GM06990 (cell line): Measurements from ENCODE around the gene C22orf15.

ENCODE experiments used
- DNase-seq: peaks from one replicate; pipeline ENCODE4 v3.0.0-alpha.2; 2011; ENCODE audit not compliant: insufficient read length; ENCODE audit errors: extremely low read depth
- H3K27me3 ChIP-seq: replicated peaks from 2 replicates; pipeline ENCODE4 v1.6.0; 2011; ENCODE audit warnings: low read length; ENCODE audit not compliant: control insufficient read depth, insufficient read depth
- H3K36me3 ChIP-seq: 2 replicates; pipeline ENCODE4 v1.5.1; 2011; ENCODE audit warnings: low read length; ENCODE audit not compliant: control insufficient read depth, insufficient read depth
- H3K4me3 ChIP-seq: replicated peaks from 2 replicates; pipeline ENCODE4 v1.5.1; 2011; ENCODE audit warnings: low read depth, mild to moderate bottlenecking, control low read depth, low read length
- CTCF ChIP-seq: IDR thresholded peaks from 2 replicates; pipeline ENCODE4 v1.5.1; 2011; ENCODE audit warnings: low read length, control low read depth, mild to moderate bottlenecking, inconsistent platforms; ENCODE audit not compliant: insufficient read depth, poor library complexity, severe bottlenecking

C22orf15 gene

GRCh38 chr22:23789121-23789520, 26.3 kb downstream of the C22orf15 start:
- no peak for TF ChIP-seq CTCF
- Histone ChIP-seq H3K27me3 (no peaks in the 10 kb centered on the region), H3K4me3 (no peak overlapping the region), H3K36me3 (peaks cover 13% of the 10 kb centered on the region)
- DNase-seq, result no peak

- Histone ChIP-seq H3K27me3 (no peaks in the 10 kb centered on the region), H3K36me3 (peaks cover 13% of the 10 kb centered on the region), H3K4me3 (no peak overlapping the region)
- TF ChIP-seq CTCF, result no peak
- DNase-seq, result no peak
Measured at GRCh38 chr22:23789638-23790037, 26.8 kb downstream of the C22orf15 start.

GRCh38 chr22:23790819-23791737, 28.3 kb downstream of the C22orf15 start:
- DNase-seq, result no peak
- Histone ChIP-seq H3K36me3 (peaks cover 14% of the 10 kb centered on the region), H3K27me3 (no peaks in the 10 kb centered on the region), H3K4me3 (no peak overlapping the region)
- no peak for TF ChIP-seq CTCF

GRCh38 chr22:23791738-23792645, 29.2 kb downstream of the C22orf15 start:
- peaks cover 17% of the 10 kb centered on the region for H3K36me3 ChIP-seq
- DNase-seq, result no peak
- no peaks in the 10 kb centered on the region for H3K27me3 ChIP-seq
- TF ChIP-seq CTCF, result no peak
- no peak overlapping the region for H3K4me3 ChIP-seq

- TF ChIP-seq CTCF, result no peak
- DNase-seq, result no peak
- peaks cover 19% of the 10 kb centered on the region for H3K36me3 ChIP-seq
- no peak overlapping the region for H3K4me3 ChIP-seq
- H3K27me3 ChIP-seq, result no peaks in the 10 kb centered on the region
Measured at GRCh38 chr22:23793326-23793725, 30.5 kb downstream of the C22orf15 start.
